Mucosa of descending colon (tissue), 3 donors: ENCODE measurements around the gene ZCCHC14. TPM values are rescaled to one million over a fixed set of nuclear protein-coding genes. Genes with fewer than 3 reads are reported as not detected.

Experiments
- ATAC-seq: fragments of 200-7000 bp; cut with Tn5 transposase; one replicate; pipeline ENCODE4 v1.9.1; 2020; ENCODE audit warnings: mild to moderate bottlenecking, moderate library complexity
- DNase-seq, 3 donors: peaks; one replicate each; pipeline ENCODE4 v3.0.0-alpha.2; 2020
- H3K36me3 ChIP-seq: fragments of 200-600 bp; one replicate; pipeline ENCODE4 v1.8.0; 2021; ENCODE audit warnings: low read depth, mild to moderate bottlenecking
- H3K4me1 ChIP-seq: fragments of 200-600 bp; one replicate; pipeline ENCODE4 v1.8.0; 2021; ENCODE audit warnings: low read depth, mild to moderate bottlenecking
- H3K4me3 ChIP-seq: fragments of 200-600 bp; one replicate; pipeline ENCODE4 v1.8.0; 2021; ENCODE audit warnings: mild to moderate bottlenecking
- H3K9me3 ChIP-seq: fragments of 200-600 bp; one replicate; pipeline ENCODE4 v1.8.0; 2021; ENCODE audit warnings: mild to moderate bottlenecking
- intact Hi-C, 2 donors: fragments of 100-400 bp; cut with DNase I in 1 of 2; cut with micrococcal nuclease in 1 of 2; formaldehyde crosslinking; loops; one replicate each; pipeline versions ENCODE4 v1.11.0 to v1.11.1; 2022; cut with DNase I, micrococcal nuclease
- long read RNA-seq, 2 donors: library from polyadenylated mRNA; unstranded; transcript quantifications; one replicate each; pipeline ENCODE4 v2.0.0, GENCODE V29; 2019 to 2021
- total RNA-seq, 3 donors: library from RNA; stranded (reverse); fragmentation: NEBNext Ultra II Directional in 2 of 3; extraction: Animal tissue kit (Norgen Biotek cat#: 25700) in 2 of 3; gene quantifications; one replicate each; pipeline versions ENCODE4 v1.2.1 to v1.2.4, GENCODE V29; 2021 to 2023
- TF ChIP-seq, protein P1 (sequence below): fragments of 200-600 bp; IDR thresholded peaks from one replicate; pipeline ENCODE4 v1.8.0; 2022; ENCODE audit warnings: antibody characterized with exemption, mild to moderate bottlenecking
- donor health status: DM: no; HTN: no; CAD: no; lungs with moderate emphysema.
- donor health status: DM: no; HTN: no; CAD: no.
- donor health status: DM: no; HTN: yes; CAD: no.

The ZCCHC14 gene
- total RNA-seq, result 10 to 100 TPM; 30.3 to 36.4 (median 32.3) TPM
- long read RNA-seq, donor 1, partial matches to known transcripts, result 15 of 16 reads
- long read RNA-seq, donor 1, other reads (novel, unspliced or antisense), result 1 of 16 reads
- long read RNA-seq, donor 2, result 0 reads

DNA sequence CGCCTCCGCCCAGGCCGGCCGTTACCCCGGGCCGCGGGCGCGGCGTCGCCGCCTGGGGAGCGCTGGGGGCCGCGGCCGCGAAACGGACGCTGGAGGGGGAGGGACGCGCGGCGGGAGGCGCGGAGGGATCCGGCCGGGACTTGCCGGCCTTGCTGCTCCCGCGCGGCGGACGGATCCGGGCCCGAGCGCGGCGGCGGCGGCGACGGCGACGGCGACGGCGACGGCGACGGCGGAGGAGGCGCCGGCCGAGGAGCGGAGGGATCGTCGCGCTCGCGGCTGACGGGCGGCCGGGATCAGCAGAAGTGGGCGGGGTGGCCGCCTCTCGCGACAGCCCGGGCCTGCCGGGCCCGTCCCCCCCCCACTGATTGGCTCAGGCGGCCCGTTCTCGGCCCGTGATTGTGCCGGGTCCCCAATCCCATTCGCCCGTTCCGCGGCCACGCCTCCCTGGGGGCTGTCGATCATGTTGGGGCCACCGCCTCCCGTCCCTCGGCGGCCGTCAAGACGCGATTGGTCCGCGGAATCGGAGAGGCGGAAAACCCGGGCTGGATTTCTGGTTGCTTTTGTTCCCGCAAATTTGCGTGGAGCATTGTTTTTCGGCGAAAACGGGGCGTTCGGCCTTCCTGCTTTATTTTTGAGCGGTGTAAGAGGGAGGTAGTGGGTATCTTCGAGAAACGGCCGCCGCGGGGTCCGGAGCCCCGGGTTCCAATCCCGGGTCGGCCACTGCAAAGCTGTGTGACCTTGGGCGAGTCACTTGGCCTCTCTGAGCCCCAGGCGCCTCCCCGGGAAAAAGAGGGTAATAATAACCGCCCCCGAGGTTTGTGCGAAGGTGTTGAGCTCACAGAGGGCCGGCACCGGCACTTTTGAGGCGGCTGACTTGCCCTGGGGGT lies at the start of gene ZCCHC14:
Gene ZCCHC14 (minus strand): TSS at position 304 of the 887 bp plus-strand sequence. CDS start 786 bp downstream, outside the sequence.
- Histone ChIP-seq H3K9me3 (no peaks in the 10 kb centered on the region), H3K4me1 (peaks cover 22% of the 10 kb centered on the region), H3K36me3 (no peaks in the 10 kb centered on the region), H3K4me3 (peak within 1 kb of the TSS; percentile 38)
- peak; percentile 93 for ATAC-seq
- TF ChIP-seq, protein P1, sequence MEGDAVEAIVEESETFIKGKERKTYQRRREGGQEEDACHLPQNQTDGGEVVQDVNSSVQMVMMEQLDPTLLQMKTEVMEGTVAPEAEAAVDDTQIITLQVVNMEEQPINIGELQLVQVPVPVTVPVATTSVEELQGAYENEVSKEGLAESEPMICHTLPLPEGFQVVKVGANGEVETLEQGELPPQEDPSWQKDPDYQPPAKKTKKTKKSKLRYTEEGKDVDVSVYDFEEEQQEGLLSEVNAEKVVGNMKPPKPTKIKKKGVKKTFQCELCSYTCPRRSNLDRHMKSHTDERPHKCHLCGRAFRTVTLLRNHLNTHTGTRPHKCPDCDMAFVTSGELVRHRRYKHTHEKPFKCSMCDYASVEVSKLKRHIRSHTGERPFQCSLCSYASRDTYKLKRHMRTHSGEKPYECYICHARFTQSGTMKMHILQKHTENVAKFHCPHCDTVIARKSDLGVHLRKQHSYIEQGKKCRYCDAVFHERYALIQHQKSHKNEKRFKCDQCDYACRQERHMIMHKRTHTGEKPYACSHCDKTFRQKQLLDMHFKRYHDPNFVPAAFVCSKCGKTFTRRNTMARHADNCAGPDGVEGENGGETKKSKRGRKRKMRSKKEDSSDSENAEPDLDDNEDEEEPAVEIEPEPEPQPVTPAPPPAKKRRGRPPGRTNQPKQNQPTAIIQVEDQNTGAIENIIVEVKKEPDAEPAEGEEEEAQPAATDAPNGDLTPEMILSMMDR, result no peak
- intact Hi-C loops, result no loop called here
- peak; percentile 99 to 100 (median 99) for DNase-seq

- Histone ChIP-seq H3K4me3 (no peak overlapping the region), H3K4me1 (peaks cover 6% of the 10 kb centered on the region), H3K36me3 (no peaks in the 10 kb centered on the region), H3K9me3 (no peaks in the 10 kb centered on the region)
- DNase-seq (no peak), ATAC-seq (no peak)
- intact Hi-C loops, result no loop called here
- TF ChIP-seq, protein P1, result no peak
These were observed 49.0 kb upstream of the ZCCHC14 start for GRCh38 chr16:87541872-87542234.

DNA sequence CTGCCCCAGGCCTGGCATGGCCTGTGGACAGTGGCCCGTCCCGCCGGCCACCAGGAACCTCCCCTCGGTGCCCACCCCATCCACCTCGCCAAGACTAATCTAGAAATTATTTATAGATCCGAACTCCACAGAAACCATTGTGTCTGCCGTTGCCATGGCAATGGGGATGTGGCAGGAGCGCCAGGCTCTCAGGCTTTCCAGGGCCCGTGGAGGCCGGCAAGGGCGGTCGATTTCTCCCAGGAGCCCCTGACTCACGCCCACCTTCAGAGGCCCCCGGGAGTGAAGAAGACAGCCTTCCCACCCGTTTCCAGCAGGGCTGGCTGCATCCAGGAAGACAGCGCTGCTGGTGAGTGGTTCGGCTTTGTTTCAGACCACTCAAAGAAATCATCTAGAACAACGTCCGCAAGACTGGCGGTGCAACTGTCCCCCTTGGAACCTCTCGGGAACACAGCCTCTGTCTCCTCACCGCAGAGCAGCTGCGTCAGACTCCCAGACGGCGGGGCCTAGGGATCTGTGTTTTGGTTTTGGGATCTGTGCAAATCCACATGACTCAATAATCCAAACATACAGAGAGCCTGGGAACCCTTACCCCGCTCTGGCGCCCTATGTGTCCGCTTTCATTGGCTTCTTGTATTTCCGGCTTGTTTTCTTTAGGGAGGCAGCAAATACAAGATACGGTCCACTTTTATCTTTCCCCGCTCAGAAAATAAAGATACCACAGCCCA lies 48.5 kb upstream of the ZCCHC14 start:
- TF ChIP-seq, protein P1, result no peak
- ATAC-seq (peak; percentile 67), DNase-seq (peak in 1 of 3 donors; percentile 39)
- peaks cover 6% of the 10 kb centered on the region for H3K4me1 ChIP-seq
- H3K4me3 ChIP-seq, result no peak overlapping the region
- no peaks in the 10 kb centered on the region for H3K9me3 ChIP-seq
- H3K36me3 ChIP-seq, result no peaks in the 10 kb centered on the region
- intact Hi-C loops, result no loop called here

DNA sequence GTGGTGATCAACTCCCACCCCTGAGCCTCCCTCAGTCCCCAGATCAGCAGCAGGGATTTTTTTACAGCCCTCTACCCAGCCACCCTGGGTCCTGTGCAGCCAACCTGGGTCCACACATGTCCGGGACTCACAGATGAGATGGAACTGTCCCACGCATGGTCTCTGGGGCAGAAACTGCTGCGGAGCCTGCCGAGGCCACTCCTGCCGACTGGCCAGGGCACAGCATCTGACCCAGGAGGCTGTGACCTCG lies 48.0 kb upstream of the ZCCHC14 start:
- intact Hi-C loops, result no loop called here
- H3K9me3 ChIP-seq, result no peaks in the 10 kb centered on the region
- H3K4me3 ChIP-seq, result no peak overlapping the region
- no peaks in the 10 kb centered on the region for H3K36me3 ChIP-seq
- peaks cover 6% of the 10 kb centered on the region for H3K4me1 ChIP-seq
- DNase-seq (no peak), ATAC-seq (peak; percentile 7)
- TF ChIP-seq, protein P1, result no peak

GRCh38 chr16:87540072-87540896 lies 47.5 kb upstream of the ZCCHC14 start:
- Histone ChIP-seq H3K36me3 (no peaks in the 10 kb centered on the region), H3K9me3 (no peaks in the 10 kb centered on the region), H3K4me1 (peaks cover 6% of the 10 kb centered on the region), H3K4me3 (no peak overlapping the region)
- DNase-seq, result no peak
- intact Hi-C loops, result no loop called here
- TF ChIP-seq, protein P1, result no peak
- ATAC-seq, result no peak
